Pons (tissue), 1 donor: ENCODE results near the gene TBC1D2B.

ENCODE experiments used
- DNase-seq: peaks from one replicate; pipeline ENCODE4 v3.0.0-alpha.2; 2016; ENCODE audit warnings: low spot score

TBC1D2B gene

DNA sequence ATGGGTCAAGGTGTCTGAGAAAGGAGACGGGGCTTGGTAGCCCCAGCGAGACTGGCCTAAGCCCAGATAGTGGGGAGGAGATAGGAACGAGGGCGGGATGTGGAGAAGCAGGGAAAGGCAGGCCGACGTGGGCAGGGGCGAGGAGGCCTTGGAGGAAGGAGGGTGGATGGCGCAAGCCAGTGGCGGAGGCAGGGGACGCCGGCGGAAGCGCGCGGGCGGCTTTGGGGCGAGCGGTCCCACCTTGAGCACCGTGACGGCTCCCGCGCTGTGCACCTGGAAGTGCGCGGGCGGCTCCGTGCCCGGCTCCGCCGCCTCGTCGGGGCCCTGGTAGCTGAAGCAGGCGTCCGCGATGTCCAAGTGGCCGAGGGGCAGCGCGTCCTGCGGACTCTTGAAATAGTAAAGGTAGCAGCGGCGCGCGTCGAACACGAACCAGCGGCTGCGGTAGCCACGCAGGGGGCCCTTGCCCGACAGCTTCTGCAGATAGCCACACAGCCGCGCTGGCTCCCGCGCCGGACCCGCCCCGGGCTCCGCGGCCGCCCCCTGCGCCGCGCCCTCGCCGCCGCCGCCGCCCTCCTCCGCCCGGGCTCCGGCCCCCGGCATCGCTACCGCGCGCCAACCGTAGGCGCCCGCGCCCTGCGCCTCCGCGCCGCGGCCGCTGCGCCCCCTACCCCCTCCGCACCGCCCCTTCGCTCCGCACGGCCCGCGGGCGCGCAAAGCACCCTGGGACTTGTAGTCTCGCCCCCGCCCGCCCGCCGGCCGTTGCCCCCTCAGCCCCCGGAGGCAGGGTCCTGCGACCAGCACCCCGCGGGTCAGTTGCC lies at the start of gene TBC1D2B:
Gene TBC1D2B, minus strand, starts transcription at position 659 of the 818 bp plus-strand sequence. Its CDS starts 59 bp downstream, at position 600.
- DNase-seq, result no peak

DNA sequence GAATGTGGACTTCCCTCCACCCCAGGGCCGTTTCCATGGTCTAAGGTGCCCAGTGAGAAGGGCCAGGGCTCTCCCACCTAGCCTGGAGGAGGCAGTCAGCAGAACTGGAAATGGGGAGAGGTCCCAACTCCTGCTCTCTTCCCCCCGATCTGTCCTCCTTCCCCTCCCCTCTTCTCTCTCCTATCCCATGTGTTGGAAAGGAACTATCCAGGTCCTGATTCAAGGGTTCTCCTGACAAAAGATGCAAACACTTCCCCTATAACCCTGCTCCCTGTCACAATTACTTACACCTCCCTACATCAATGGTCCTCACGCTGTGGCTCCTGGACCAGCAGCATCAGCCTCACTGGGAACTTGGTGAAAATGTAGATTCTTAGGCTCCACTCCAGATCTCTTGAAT lies 47.8 kb upstream of the TBC1D2B start:
- no peak for DNase-seq

DNA sequence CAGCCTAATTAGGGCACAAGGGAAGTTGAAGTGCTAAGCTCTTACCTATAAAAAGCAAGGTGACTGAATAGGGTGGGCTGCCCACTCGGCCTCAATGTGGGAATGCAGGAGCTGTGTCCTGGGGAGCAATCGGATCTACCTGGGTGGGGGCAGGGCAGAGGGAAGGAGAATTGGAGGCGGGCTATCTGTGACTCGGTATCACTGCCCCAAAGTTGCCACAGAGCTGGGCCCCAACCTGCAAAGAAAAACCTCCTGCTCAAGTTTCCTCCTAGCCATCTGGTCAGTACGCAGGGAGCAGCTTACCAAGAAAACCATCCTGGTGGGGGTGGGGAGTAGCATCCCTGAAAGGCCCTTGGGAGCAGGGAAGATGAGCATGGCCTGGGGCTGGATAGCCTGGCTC lies 43.0 kb upstream of the TBC1D2B start:
- DNase-seq, result no peak

DNA sequence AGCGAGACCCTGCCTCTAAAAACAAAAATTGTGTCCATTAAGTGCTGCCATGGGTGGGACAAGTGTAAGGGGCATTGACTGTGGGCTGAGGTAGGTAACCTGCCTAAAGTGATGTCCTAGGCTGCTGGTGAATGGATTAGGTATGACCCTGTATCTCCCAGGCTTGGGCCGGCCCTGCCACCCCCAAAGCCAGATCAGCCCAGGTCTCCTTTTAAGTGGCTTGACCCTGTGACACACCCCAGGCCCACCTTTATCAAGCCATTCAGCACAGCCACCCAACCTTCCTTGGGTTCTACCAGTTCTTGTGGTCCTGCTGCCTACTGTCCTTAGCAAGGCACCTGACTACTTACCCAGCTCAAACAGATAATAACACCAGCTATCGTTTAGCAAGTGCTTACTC lies 35.0 kb upstream of the TBC1D2B start:
- DNase-seq, result no peak

DNA sequence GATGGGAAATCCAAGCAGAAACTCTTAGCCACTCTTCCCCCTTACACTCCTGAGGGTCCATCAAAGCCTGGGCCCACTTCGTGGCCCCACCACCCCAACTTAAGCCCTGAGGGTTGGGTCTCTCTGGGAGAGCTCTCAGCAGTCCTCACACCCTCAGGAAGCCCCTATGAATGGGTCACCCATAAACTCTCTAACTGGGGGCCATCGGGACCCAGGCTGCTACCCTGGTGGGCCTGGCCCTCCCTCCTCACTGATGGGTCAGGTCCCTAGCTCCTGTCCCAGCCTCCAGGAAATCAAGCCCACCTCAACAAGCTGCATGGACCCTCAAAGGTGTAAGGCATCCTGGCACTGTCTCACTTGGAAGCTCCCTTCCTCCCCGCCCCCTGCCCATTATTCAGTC lies 34.3 kb upstream of the TBC1D2B start:
- DNase-seq, result no peak

DNA sequence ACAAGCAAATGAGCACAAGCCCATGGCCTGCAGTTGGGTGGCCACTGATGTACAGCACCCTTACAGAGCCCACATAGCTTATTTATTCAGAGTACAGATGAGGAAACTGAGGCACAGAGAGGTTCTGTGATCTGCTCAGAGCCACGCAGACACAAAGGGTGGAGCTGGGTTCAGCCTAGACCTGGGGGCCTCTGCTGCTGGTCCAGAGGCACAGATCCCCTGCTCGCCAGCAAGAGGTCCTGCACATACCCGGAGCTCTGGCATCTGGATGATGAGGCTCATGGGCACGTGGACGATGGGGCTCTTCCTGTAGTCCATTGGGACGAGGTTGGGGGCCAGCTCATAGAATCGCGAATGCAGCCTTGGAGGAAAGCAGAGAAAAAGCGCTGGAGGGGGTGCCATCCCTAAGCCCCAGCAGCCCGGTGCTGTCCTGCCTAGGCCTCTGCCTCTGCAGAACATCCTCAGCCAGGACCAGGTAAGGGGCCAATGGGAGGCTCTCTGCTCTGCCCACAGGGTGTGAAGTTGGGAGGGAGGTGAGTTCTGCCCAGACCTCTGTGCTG lies 33.5 kb upstream of the TBC1D2B start:
- DNase-seq, result no peak

DNA sequence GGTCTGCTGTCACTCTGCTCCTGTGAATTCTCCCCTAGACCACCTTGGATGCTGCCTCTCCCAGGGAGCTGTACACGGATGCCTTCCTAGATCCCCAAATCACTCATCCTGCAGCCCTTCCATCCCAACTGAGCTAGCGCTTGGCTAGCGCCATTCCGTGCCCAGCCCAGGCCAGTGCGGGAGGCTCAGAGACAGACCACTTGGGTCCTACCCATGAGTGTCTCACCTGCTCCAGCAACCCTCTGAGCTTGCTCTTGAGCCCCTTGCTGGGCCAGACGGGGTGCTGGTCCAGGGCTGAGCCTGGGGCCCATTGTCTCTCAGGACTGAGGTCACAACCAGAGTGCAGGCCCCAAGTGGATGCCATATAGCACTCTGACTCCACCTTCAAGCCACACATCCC lies 32.6 kb upstream of the TBC1D2B start:
- DNase-seq, result no peak

DNA sequence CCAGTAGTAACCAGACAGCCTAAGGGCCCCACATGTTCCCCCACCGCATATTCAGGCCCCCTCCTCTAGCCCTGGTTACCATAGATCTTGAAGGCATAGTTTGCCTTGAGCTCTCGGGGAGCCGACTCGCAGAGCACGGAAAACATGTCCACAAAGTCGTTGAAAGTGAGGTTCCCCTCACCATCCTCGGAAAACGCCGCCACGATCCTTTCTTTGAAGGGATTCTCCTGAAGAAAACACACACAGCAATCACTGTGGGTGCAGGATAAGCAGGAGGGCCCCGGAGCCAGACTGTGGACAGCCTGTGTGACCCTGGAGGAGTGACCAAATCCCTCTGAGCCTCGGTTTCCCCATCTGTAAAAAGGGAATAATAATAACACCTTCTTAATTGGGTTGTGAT lies 31.6 kb upstream of the TBC1D2B start:
- no peak for DNase-seq

DNA sequence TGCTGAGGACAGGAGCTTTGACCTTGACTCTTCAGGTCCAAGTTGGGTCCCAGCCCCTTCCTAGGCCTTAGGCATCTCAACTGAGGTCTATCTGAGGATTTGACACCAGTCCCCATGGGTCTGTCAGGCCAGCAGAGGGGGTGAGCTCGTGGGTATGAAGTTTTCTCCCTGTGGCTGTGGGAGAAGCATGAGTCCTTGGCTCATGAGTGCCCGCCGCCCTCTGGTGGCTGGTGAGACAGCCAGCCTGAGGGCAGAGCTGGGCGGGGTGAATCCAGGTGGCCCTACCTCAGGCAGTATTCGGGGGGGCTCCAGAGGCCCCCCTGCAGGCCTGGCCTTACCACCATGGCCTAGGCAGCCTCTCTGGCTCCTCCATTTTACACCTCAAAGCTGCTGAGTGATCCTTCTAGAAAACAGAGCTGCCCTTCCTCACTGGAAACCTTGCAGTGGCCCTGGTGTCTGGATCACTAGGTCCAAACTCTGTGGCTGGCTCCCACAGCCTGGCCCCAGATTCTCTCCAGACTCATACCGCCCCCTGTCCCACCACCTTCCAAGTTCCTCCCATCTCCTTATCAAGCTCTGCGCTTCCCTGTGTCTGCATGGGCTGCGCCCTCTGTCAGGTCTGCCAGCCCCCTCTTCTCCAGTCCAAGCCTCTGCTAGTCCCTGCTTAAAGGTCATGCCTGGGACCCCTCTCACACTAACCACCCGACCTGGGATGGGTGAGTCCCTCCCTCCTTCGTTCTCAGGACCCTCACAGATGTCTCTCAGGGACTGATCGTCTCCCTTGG lies 31.0 kb upstream of the TBC1D2B start:
- peak; percentile 87 for DNase-seq

DNA sequence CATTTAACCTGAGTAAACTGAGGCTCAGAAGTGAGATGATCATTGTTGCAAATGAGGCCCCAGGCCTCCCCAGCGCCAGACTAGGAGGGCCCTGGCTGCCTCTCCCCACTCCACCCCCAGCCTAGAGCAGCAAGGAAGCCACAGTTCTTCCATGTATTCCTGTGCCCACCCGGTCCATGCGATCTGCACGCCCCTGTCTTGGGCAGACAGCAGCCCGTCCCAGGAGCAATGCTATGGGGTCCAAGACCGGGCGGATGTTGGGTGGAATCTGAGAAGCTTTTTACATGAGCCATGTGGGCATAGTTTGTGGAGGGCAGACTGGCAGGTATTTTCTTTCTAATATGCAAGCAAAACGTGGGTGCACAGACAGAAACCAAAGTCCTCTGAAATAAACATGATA lies 30.0 kb upstream of the TBC1D2B start:
- no peak for DNase-seq

DNA sequence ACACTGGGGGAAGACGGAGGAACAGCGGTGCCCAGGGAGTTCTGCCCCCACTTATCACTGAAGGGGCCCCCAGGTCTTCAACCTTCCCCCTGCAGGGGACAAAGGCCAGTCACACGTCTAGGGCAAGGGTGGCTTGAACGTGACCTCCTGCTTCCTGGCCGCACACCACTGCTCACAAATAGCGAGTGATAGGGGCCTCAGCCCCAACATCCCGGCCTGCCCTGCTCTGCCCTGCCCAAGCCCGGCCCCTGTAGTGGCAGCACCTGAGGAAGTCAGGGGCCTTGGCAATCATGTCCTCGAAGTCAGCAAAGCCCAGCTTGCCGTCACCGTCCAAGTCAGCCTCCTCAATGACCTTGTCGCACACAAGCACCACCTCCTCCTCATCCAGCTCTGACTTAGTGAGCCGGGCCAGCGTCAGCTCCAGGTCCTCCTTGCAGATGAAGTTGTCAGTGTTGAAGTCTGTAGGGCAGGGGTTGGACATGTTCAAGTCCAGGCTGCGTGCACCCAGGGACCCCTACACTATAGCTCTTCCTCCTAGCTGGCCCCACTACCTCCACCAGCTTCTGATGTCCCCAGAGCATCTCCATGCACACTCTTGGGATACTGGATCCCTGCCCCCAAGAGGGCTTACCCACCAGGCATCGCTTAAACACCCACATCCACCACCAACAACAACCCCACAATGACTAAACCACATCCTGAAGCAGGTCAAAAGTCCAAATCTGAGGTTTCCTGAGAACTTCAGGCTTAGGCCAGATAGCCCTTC lies 28.1 kb upstream of the TBC1D2B start:
- no peak for DNase-seq

DNA sequence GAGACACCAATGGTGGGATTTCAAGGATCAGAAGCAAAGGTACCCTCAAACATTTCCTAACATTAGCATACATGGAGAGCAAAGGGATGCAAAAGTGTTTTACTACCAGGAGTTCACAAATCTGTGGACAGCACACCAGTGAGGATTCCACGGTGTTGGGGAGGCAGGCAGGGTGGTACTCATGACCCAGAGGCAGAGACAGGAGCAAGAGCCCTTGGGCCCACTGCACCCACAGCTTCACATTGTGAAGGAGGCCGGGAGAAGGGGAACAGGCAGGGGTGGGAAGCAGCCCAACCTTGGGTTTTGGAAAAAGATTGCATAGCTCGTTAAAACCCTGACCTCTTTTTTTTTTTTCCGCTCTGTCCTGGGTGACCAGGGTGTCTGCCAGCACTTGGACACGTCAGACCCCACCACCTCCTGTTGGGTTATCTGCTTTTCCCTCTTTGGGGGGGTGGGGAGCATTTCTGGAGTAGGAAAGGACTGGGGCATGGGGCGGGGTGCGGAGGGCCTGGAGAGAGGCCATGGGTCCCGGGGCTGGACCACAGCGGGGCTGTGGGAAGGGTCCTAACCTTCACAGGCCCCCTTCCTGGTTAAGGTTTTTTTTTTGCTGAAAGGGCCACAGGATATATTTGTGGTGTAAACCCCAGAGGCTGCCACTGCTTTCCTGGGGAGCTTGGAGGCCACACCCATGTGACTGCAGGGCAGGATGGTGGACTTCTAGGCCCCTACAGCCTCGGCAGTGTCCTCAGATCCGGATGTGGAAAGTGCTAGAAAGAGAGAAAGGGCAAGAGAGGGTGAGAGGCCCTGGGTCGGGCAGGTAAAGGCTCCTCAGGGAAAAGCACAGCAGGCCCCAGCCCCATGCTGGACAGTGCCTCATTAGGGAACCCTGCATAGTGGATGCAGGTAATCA lies 27.3 kb upstream of the TBC1D2B start:
- no peak for DNase-seq

DNA sequence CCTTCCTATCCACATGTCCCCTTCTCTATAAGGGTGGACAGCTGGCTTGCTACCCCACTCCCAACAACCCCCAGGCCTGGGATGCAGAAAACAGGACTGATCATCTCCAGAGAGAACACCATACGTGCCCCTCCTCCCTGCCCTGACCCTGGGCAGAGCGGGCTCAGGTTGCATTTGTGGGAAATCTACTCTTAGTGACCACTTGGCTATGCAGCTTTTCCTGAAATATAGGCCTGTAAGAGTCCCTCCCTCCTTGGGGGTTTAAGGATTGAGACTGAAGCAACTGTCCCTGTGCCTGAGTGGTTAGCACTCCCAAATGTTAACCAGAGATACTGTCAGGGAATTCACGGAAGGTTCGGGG lies 26.6 kb upstream of the TBC1D2B start:
- no peak for DNase-seq

DNA sequence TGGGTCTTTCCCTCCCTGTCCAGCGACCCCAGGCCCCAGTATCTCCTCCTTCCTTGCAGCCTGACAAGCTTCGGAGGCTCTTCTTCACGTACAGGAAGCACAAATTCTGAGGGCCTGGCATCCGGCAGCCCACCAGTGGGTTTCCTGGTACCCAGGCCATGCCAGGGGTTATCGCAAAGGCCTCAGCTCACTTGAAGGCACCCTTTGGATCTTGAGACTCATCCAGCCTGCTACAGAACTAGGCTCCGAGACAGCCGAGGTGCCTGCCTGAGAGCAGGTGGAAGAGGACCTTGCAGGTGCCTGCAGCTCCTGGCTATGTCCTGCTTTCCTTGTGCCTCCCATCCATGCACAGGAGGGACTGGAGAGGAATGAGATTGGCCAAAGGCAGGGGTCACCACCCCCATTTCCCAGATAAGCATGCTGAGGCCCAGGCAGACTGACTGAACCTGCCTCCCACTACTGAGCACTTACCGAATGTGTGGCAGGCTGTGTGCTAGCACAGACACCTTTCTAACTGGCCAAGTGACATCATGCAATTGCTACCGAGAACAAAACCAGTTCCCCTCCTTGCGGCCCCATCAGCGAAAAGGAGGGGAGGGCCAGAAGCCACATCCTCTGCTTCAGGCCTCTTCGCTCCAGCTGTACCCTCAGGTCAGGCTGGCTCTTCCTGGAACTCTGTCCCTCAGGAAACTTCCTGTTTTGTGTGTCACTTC lies 26.1 kb upstream of the TBC1D2B start:
- no peak for DNase-seq

DNA sequence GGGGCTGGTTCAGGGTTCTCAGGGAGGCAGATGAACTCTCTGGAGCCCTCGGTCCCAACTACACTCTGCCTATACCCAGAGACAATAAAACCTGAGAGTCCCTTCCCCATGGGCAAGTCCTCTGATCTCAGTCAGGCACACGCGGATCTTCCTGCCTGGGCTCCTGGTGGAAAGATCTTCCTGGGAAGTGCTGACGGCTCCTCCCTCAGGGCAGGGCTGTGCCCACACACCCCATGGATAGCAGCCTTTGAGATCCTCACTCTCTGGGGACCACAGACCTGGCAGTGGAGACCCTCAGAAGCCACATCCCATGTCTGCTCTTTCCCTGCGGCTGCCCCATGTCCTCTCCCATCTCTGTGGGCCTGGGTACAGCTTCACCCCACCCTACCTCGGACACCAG lies 25.2 kb upstream of the TBC1D2B start:
- no peak for DNase-seq

DNA sequence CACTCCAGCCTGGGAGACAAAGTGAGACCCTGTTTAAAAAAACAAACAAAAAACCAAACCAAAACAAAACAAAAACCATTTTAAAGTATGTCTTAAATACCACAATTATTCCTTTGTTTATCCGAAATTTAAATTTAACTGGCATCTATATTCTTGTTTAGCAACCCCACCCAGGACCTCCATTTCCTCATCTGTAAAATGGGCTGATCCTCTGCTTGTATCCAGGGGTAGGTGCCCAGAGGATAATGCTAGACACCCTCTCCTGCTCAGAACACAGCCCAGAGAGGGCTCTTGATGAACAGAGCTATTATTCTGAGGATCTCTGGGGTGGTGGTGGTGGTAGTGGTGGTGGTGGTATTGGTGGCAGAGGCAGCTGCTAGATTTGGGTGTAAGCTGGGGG lies 24.7 kb upstream of the TBC1D2B start:
- no peak for DNase-seq

DNA sequence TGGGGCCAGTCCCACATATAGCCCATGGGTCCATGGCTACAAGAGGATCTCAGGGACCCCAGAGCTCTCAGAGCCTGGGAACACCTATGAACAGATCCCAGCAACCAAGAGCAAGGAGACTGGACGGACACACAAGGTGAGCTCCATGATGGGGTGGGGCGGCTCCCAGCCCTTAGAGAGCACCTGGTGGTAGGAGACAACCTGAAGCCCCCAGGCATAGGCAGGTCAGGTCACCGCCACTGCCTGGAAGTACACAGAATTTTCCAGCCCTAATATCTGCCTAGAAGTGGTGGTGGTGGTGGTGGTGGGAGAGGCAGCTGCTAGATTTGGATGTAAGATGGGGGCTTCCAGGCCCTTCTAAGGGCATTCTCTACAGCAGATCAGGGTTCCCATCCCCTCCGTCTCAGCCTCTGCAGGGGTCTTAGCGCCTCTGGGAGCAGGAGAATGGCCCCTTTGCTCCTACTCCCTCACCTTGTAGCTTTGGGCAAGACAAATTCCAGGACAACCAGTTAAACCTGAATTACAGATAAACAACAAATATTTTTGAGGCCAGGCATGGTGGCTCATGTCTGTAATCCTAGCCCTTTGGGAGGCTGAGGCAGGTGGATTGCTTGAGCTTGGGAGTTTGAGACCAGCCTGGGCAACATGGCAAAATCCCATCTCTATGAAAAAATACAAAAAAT lies 24.1 kb upstream of the TBC1D2B start:
- no peak for DNase-seq

DNA sequence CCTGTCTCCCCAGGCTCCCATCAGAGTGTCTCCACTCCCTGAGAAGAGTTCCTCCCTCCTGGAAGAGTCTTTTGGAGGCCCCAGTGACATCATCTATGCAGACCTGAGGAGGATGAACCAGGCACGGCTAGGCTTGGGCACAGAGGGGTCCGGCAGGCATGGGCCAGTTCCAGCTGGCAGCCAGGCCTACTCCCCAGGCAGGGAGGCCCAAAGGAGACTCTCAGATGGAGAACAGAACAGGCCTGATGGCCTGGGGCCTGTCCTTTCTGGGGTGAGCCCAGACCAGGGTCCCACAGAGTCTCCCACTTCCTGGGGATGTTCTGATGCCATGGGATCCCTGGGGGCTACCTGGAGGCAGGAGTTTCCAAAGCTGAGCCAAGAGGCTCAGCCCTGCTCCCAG lies 23.4 kb upstream of the TBC1D2B start:
- no peak for DNase-seq

DNA sequence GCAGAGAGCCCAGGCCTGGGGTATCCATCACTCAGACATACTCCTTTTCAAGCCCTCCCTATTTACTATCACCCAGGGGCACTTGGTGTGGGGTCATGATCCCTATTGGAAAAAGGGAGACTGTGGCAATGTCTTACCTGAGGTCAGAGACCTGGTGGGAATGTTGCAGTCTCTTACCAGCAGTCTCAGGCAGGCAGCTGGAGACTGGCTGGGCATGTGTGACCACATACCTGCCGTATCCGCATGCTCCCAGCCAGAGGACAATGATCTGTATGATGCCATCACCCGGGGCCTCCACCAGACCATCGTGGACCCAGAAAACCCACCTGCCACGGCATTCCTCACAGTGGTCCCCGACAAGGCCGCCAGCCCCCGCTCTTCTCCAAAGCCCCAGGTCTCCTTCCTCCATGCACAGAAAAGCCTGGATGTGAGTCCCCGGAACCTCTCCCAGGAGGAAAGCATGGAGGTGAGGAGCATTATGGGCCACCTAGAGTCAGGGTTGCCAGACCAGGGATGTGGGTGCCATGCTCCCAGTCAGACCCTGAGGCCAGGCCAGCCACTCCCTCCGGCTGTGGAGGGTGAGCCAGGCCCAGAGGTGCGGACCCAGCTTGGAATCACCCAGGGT lies 20.7 kb upstream of the TBC1D2B start:
- no peak for DNase-seq

DNA sequence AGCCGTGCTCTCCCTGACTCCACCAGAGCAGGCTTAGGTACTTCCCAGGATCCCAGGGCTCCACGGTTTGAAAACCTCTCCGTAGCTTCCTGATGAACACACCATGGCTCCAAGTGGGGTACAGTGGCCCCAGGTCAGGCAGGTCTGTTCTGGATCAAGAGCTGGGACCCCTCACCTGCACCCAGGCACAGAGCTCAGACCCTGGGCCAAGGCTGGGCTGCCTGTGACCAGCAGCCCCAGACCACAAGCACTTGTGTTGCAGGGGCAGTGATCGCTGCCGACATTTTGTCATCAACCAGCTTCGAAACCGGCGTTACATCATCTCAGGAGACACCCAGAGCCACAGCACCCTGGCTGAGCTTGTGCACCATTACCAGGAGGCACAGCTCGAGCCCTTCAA lies 20.2 kb upstream of the TBC1D2B start:
- DNase-seq, result no peak
